KMS-11 (cell line): ENCODE results near the gene HES4.
A peak's percentile ranks its signal among the peaks of the same experiment; 100 is the strongest.
"Not testable (repeated sequence)": the region's sequence is repeated elsewhere in the genome, so short reads cannot be mapped to it uniquely, and the experiment has no call there.

ENCODE experiments used
- H2AFZ ChIP-seq: fragments of 200-600 bp; sonication (generic); 2 replicates; pipeline ENCODE4 v1.6.1; 2016; ENCODE audit warnings: antibody characterized with exemption, mixed run types, low read depth
- H3K27ac ChIP-seq: fragments of 200-600 bp; sonication (generic); 2 replicates; pipeline ENCODE4 v1.6.1; 2016; ENCODE audit warnings: mild to moderate bottlenecking, mixed run types
- H3K27me3 ChIP-seq: fragments of 200-600 bp; sonication (generic); 2 replicates; pipeline ENCODE4 v1.6.1; 2017; ENCODE audit warnings: mild to moderate bottlenecking, low read depth, mixed run types, moderate library complexity; ENCODE audit not compliant: insufficient read depth
- H3K36me3 ChIP-seq: fragments of 200-600 bp; sonication (generic); 2 replicates; pipeline ENCODE4 v1.6.1; 2017; ENCODE audit warnings: mild to moderate bottlenecking, mixed run types; ENCODE audit not compliant: insufficient read depth
- H3K4me1 ChIP-seq: fragments of 200-600 bp; sonication (generic); 2 replicates; pipeline ENCODE4 v1.6.1; 2016; ENCODE audit warnings: mild to moderate bottlenecking, low read depth, mixed run types; ENCODE audit not compliant: poor library complexity, severe bottlenecking
- H3K4me2 ChIP-seq: fragments of 200-600 bp; sonication (generic); 2 replicates; pipeline ENCODE4 v1.7.0; 2016; ENCODE audit warnings: mild to moderate bottlenecking, mixed run types
- H3K4me3 ChIP-seq: fragments of 200-600 bp; sonication (generic); IDR thresholded peaks from 2 replicates; pipeline ENCODE4 v1.6.1; 2017; ENCODE audit warnings: low read depth, low read length, mixed read lengths; ENCODE audit not compliant: insufficient read depth
- H3K79me2 ChIP-seq: fragments of 200-600 bp; sonication (generic); 2 replicates; pipeline ENCODE4 v1.6.1; 2016; ENCODE audit warnings: low read depth, mixed run types; ENCODE audit not compliant: insufficient read depth
- H3K9ac ChIP-seq: fragments of 200-600 bp; sonication (generic); 2 replicates; pipeline ENCODE4 v1.6.1; 2016; ENCODE audit warnings: mild to moderate bottlenecking, mixed run types
- H4K20me1 ChIP-seq: fragments of 200-600 bp; sonication (generic); 2 replicates; pipeline ENCODE4 v1.6.1; 2016; ENCODE audit warnings: mild to moderate bottlenecking, mixed run types; ENCODE audit not compliant: insufficient read depth
- CTCF ChIP-seq: fragments of 200-600 bp; sonication (generic); conservative IDR thresholded peaks from 2 replicates; pipeline ENCODE4 v1.6.1; 2017; ENCODE audit warnings: low read depth, mild to moderate bottlenecking, antibody characterized with exemption, low read length, moderate library complexity, mixed read lengths

The HES4 gene

GRCh38 chr1:1033009-1033587, 33.2 kb upstream of the HES4 start:
- H4K20me1 ChIP-seq: no peaks in the 10 kb centered on the region
- H2AFZ ChIP-seq: peak overlapping the region; percentile 47
- no peaks in the 10 kb centered on the region for H3K36me3 ChIP-seq
- no peak overlapping the region for H3K9ac ChIP-seq
- peak overlapping the region; percentile 45 for H3K4me2 ChIP-seq
- no peak overlapping the region for H3K4me3 ChIP-seq
- peaks cover 7% of the 10 kb centered on the region for H3K4me1 ChIP-seq
- H3K27me3 ChIP-seq: peaks cover 55% of the 10 kb centered on the region
- H3K27ac ChIP-seq: no peak overlapping the region
- no peaks in the 10 kb centered on the region for H3K79me2 ChIP-seq
- TF ChIP-seq CTCF: peak; percentile 77

- no peaks in the 10 kb centered on the region for H3K79me2 ChIP-seq
- H3K36me3 ChIP-seq: no peaks in the 10 kb centered on the region
- no peak overlapping the region for H3K27ac ChIP-seq
- peak overlapping the region; percentile 47 for H2AFZ ChIP-seq
- H3K9ac ChIP-seq: no peak overlapping the region
- no peaks in the 10 kb centered on the region for H4K20me1 ChIP-seq
- peaks cover 55% of the 10 kb centered on the region for H3K27me3 ChIP-seq
- H3K4me1 ChIP-seq: peaks cover 7% of the 10 kb centered on the region
- H3K4me2 ChIP-seq: peak overlapping the region; percentile 45; the same call in 1 of the 2 replicates
- H3K4me3 ChIP-seq: no peak overlapping the region
- TF ChIP-seq CTCF: no peak
Measured at GRCh38 chr1:1032424-1032823, 32.5 kb upstream of the HES4 start.

GRCh38 chr1:1031659-1032235, 31.9 kb upstream of the HES4 start:
- no peak overlapping the region for H3K9ac ChIP-seq
- peaks cover 7% of the 10 kb centered on the region for H3K4me1 ChIP-seq
- H3K79me2 ChIP-seq: no peaks in the 10 kb centered on the region
- TF ChIP-seq CTCF: no peak
- no peaks in the 10 kb centered on the region for H3K36me3 ChIP-seq
- no peaks in the 10 kb centered on the region for H4K20me1 ChIP-seq
- H3K4me2 ChIP-seq: no peak overlapping the region
- H3K4me3 ChIP-seq: no peak overlapping the region
- H3K27ac ChIP-seq: no peak overlapping the region
- no peak overlapping the region for H2AFZ ChIP-seq
- peaks cover 55% of the 10 kb centered on the region for H3K27me3 ChIP-seq

- H3K27ac ChIP-seq, H3K36me3 ChIP-seq, H3K79me2 ChIP-seq, H3K4me1 ChIP-seq, H3K4me2 ChIP-seq, H3K9ac ChIP-seq, H4K20me1 ChIP-seq, H3K4me3 ChIP-seq, H2AFZ ChIP-seq: not testable (repeated sequence)
- peaks cover 55% of the 10 kb centered on the region for H3K27me3 ChIP-seq
Measured at GRCh38 chr1:1030867-1031658, 31.2 kb upstream of the HES4 start.
